Esophagus squamous epithelium (tissue), 5 donors: ENCODE results near the gene SNX20. TPM values are rescaled to one million over a fixed set of nuclear protein-coding genes. Genes with fewer than 3 reads are reported as not detected.

Experiments used
- DNase-seq: peaks from one replicate; lab custom pipeline; 2025; lab: John Stamatoyannopoulos, UW
- H3K27ac ChIP-seq, 4 donors: fragments of 200-600 bp; sonication (generic); one replicate each; pipeline ENCODE4 v1.5.1; 2016 to 2019; ENCODE audit warnings: mild to moderate bottlenecking in 1 of 4
- H3K27me3 ChIP-seq, 4 donors: fragments of 200-600 bp; sonication (generic); 1 replicate in 3 of 4; 2 replicates in 1 of 4; pipeline versions ENCODE4 v1.5.1 to v1.6.0; 2017 to 2021; ENCODE audit warnings: antibody characterized with exemption in 1 of 4
- H3K36me3 ChIP-seq, 3 donors: fragments of 200-600 bp; sonication (generic); one replicate each; pipeline ENCODE4 v1.5.1; 2016 to 2019
- H3K4me1 ChIP-seq, 3 donors: fragments of 200-600 bp; sonication (generic); one replicate each; pipeline ENCODE4 v1.5.1; 2017 to 2019
- H3K4me3 ChIP-seq, 4 donors: fragments of 200-600 bp; sonication (generic); 1 replicate in 3 of 4; 2 replicates in 1 of 4; pipeline ENCODE4 v1.5.1; 2016 to 2019; ENCODE audit warnings: mild to moderate bottlenecking in 2 of 4, moderate library complexity in 1 of 4
- H3K9me3 ChIP-seq, 3 donors: fragments of 200-600 bp; sonication (generic); one replicate each; pipeline ENCODE4 v1.5.1; 2016 to 2019
- CTCF ChIP-seq, 6 experiments: fragments of 450-650 bp in 4 of 6; fragments of 200-600 bp in 2 of 6; sonication (generic) in 2 of 6; IDR thresholded peaks; one replicate each; pipeline ENCODE4 v1.5.1; 2016 to 2019; ENCODE audit warnings: antibody characterized with exemption in 6 of 6, mild to moderate bottlenecking in 4 of 6, moderate library complexity in 4 of 6
- POLR2A ChIP-seq, 4 donors: fragments of 450-650 bp; IDR thresholded peaks; one replicate each; pipeline ENCODE4 v1.6.1; 2017; ENCODE audit warnings: antibody characterized with exemption in 4 of 4, mild to moderate bottlenecking in 4 of 4, moderate library complexity in 3 of 4
- WGBS, 2 donors: methylation state at CpG; one replicate each; pipeline ENCODE4 v1.1.5; 2018; 5-methylcytosine and 5-hydroxymethylcytosine counted together
- intact Hi-C: fragments of 100-400 bp; cut with DNase I; formaldehyde crosslinking; loops from one replicate; pipeline ENCODE4 v1.15.0; 2022
- total RNA-seq, 4 donors: library from RNA; depleted of rRNA; stranded (reverse); fragments of >200 nt; gene quantifications; one replicate each; pipeline ENCODE4 v1.1.0, GENCODE V29; 2016
- donor health status: DM: yes; HTN: yes; CAD: no.

Gene SNX20, protein sequence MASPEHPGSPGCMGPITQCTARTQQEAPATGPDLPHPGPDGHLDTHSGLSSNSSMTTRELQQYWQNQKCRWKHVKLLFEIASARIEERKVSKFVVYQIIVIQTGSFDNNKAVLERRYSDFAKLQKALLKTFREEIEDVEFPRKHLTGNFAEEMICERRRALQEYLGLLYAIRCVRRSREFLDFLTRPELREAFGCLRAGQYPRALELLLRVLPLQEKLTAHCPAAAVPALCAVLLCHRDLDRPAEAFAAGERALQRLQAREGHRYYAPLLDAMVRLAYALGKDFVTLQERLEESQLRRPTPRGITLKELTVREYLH
- total RNA-seq = 1 to 10 TPM in 2 of 4 donors, under 1 TPM in 2; 0.38 to 2.9 (median 1.7) TPM

DNA sequence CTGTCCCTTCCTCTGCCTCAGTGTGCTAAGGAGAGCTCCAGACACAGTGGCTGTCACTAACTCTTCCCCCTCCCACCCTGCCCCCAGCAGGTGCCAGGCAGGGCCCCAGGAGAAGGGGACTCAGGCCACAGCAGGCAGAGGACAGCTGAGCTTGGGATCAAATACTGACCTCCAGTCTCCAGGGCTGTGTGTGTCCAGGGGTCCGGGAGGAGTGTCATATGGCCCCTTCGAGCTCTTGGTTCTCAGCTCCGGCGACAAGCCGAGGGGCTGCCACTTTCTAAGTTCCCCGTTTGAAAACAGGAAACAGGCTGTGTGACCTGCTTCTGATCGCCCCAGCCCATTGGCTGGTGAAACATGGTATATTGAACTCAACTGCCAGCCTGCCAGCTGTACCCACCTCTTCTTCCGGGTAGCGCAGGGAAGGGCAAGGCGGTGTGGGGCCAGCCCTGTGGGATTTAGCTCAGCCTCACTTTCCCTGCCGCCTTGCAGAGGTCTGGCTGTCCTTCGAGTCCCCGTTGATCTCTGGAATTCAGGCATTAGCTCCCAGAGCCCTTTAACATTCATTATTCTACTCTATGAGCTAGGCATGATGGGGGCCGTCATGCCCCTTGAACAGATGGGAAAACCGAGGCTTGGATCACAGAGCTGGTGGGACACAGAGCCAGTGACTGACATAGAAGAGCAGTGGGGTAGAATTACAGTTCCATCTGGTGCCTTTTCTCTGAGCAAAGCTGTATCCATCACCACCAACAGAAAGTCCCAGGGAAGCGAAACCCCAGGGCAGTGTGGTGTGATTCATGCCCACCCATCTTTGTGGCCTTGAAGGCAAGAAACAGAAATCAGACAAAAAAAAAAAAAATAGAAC lies at the start of gene SNX20:
Gene SNX20, minus strand, starts transcription at position 292 of the 865 bp plus-strand sequence. CDS start 3,786 bp downstream, outside the sequence.
- peak in 1 of 4 donors; percentile 60 for TF ChIP-seq POLR2A (IDR thresholded peaks at IDR 0.05)
- no peak for TF ChIP-seq CTCF (IDR thresholded peaks at IDR 0.05)
- H3K4me1 ChIP-seq = peaks cover 0 to 28% (median 12%) of the 10 kb centered on the region in 3 donors
- peak within 1 kb of the TSS; percentile 50 to 73 (median 62) for H3K27ac ChIP-seq
- intact Hi-C loops = no loop called here
- no peaks in the 10 kb centered on the region for H3K9me3 ChIP-seq
- H3K27me3 ChIP-seq = no peaks in the 10 kb centered on the region
- H3K36me3 ChIP-seq = no peaks in the 10 kb centered on the region
- peak within 1 kb of the TSS in 3 of 4 donors; percentile 32 to 56 (median 39) for H3K4me3 ChIP-seq
- 70 to 83% methylated on average over 7 of the region's 16 CpGs for WGBS, 2 donors
- no peak for DNase-seq

- Histone ChIP-seq H3K4me3 (no peak overlapping the region), H3K9me3 (no peaks in the 10 kb centered on the region), H3K27me3 (no peaks in the 10 kb centered on the region), H3K27ac (no peak overlapping the region), H3K36me3 (peaks cover 0 to 51% (median 0%) of the 10 kb centered on the region in 3 donors), H3K4me1 (peaks cover 9 to 17% (median 9%) of the 10 kb centered on the region in 3 donors)
- DNase-seq = no peak
- TF ChIP-seq CTCF (IDR thresholded peaks at IDR 0.05) (no peak), POLR2A (IDR thresholded peaks at IDR 0.05) (no peak)
- intact Hi-C loops = no loop called here
Measured at GRCh38 chr16:50724306-50724705, 43.2 kb upstream of the SNX20 start.

GRCh38 chr16:50722960-50723359 lies 41.8 kb upstream of the SNX20 start:
- intact Hi-C loops = no loop called here
- Histone ChIP-seq H3K27ac (no peak overlapping the region), H3K36me3 (peaks cover 0 to 50% (median 0%) of the 10 kb centered on the region in 3 donors), H3K27me3 (no peaks in the 10 kb centered on the region), H3K9me3 (no peaks in the 10 kb centered on the region), H3K4me1 (peaks cover 17 to 28% (median 17%) of the 10 kb centered on the region in 3 donors), H3K4me3 (no peak overlapping the region)
- no peak for TF ChIP-seq CTCF (IDR thresholded peaks at IDR 0.05)
- TF ChIP-seq POLR2A (IDR thresholded peaks at IDR 0.05) = no peak
- WGBS, 2 donors = 79 to 88% methylated on average over 2 of the region's 2 CpGs
- DNase-seq = no peak

DNA sequence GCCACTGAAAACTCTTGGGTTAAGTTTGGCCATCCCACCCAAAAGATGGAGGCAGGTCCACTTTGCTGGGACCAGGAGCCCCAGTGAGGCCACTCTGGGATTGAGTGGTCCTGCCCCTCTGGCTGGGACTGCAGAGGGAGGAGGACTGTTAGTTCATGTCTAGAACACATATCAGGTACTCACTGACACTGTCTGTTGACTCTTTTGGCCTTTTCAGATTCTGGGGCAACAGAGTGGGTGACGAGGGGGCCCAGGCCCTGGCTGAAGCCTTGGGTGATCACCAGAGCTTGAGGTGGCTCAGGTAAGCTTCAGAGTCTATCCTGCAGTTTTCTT lies 41.3 kb upstream of the SNX20 start:
- H3K36me3 ChIP-seq = peaks cover 0 to 50% (median 0%) of the 10 kb centered on the region in 3 donors
- H3K27ac ChIP-seq = peak overlapping the region in 1 of 4 donors; percentile 7
- intact Hi-C loops = no loop called here
- TF ChIP-seq POLR2A (IDR thresholded peaks at IDR 0.05) (no peak), CTCF (IDR thresholded peaks at IDR 0.05) (no peak)
- no peak overlapping the region for H3K4me3 ChIP-seq
- WGBS, 2 donors = no CpG with 5 or more reads among the region's 1 CpG
- no peaks in the 10 kb centered on the region for H3K27me3 ChIP-seq
- no peak for DNase-seq
- peaks cover 17 to 28% (median 17%) of the 10 kb centered on the region in 3 donors for H3K4me1 ChIP-seq
- H3K9me3 ChIP-seq = no peaks in the 10 kb centered on the region
